Mesendoderm (in vitro differentiated cells): ENCODE measurements around the gene KYNU.

ENCODE experiments used
- DNase-seq: peaks from one replicate; pipeline ENCODE4 v3.0.0; 2013
- H2AK5ac ChIP-seq: 2 replicates; pipeline ENCODE4 v1.6.1; 2013; ENCODE audit warnings: low read length, inconsistent platforms
- H2BK120ac ChIP-seq: 2 replicates; pipeline ENCODE4 v1.6.1; 2013; ENCODE audit warnings: low read depth, mild to moderate bottlenecking, low read length, moderate library complexity, mixed read lengths
- H2BK15ac ChIP-seq: replicated peaks from 2 replicates; pipeline ENCODE4 v1.6.1; 2013; ENCODE audit warnings: low read depth, mild to moderate bottlenecking, moderate library complexity
- H2BK5ac ChIP-seq: 2 replicates; pipeline ENCODE4 v1.6.1; 2013; ENCODE audit warnings: low read length, inconsistent platforms
- H3K18ac ChIP-seq: 2 replicates; pipeline ENCODE4 v1.6.1; 2013; ENCODE audit warnings: mild to moderate bottlenecking, low read length, mixed read lengths
- H3K23ac ChIP-seq: one replicate; pipeline ENCODE4 v1.6.1; 2013; ENCODE audit warnings: low read length
- H3K27ac ChIP-seq: 2 replicates; pipeline ENCODE4 v1.5.1; 2013; ENCODE audit warnings: low read depth, mild to moderate bottlenecking, inconsistent platforms, low read length, moderate library complexity
- H3K27me3 ChIP-seq: 2 replicates; pipeline ENCODE4 v1.6.1; 2013; ENCODE audit warnings: low read length, control low read depth, mild to moderate bottlenecking, inconsistent platforms; ENCODE audit not compliant: insufficient read depth, poor library complexity
- H3K36me3 ChIP-seq: 2 replicates; pipeline ENCODE4 v1.6.1; 2013; ENCODE audit warnings: low read length, inconsistent platforms; ENCODE audit not compliant: control insufficient read depth, insufficient read depth
- H3K4ac ChIP-seq: one replicate; pipeline ENCODE4 v1.6.1; 2013; ENCODE audit warnings: low read depth, mild to moderate bottlenecking, low read length, moderate library complexity
- H3K4me1 ChIP-seq: 2 replicates; pipeline ENCODE4 v1.6.1; 2013; ENCODE audit warnings: low read depth, low read length, inconsistent platforms; ENCODE audit not compliant: control insufficient read depth
- H3K4me2 ChIP-seq: 2 replicates; pipeline ENCODE4 v1.6.1; 2013; ENCODE audit warnings: low read length
- H3K4me3 ChIP-seq: 2 replicates; pipeline ENCODE4 v1.5.1; 2013; ENCODE audit warnings: mild to moderate bottlenecking, low read length
- H3K56ac ChIP-seq: one replicate; pipeline ENCODE4 v1.6.1; 2013; ENCODE audit warnings: low read length
- H3K79me1 ChIP-seq: 2 replicates; pipeline ENCODE4 v1.6.1; 2013; ENCODE audit warnings: low read length, inconsistent platforms
- H3K79me2 ChIP-seq: 2 replicates; pipeline ENCODE4 v1.6.1; 2013; ENCODE audit warnings: mild to moderate bottlenecking, low read length; ENCODE audit not compliant: control insufficient read depth, insufficient read depth
- H3K9ac ChIP-seq: 2 replicates; pipeline ENCODE4 v1.6.1; 2013; ENCODE audit warnings: low read length, inconsistent platforms
- H4K5ac ChIP-seq: one replicate; pipeline ENCODE4 v1.6.1; 2013; ENCODE audit warnings: low read length
- H4K8ac ChIP-seq: one replicate; pipeline ENCODE4 v1.6.1; 2013; ENCODE audit warnings: low read depth, mild to moderate bottlenecking, control low read depth, low read length, moderate library complexity
- WGBS: extraction: QIAGEN DNeasy Blood & Tissue Kit; methylation state at CpG from one replicate; pipeline ENCODE4 v1.1.7; 2013; ENCODE audit warnings: low lambda C conversion rate, missing lambda C conversion rate; ENCODE audit not compliant: insufficient coverage; ENCODE audit errors: extremely low coverage; 5-methylcytosine and 5-hydroxymethylcytosine counted together

The KYNU gene

GRCh38 chr2:142848023-142848606 is 29.3 kb upstream of the KYNU start:
- no peak for DNase-seq
- Histone ChIP-seq H2BK120ac (no peak overlapping the region), H3K4ac (no peak overlapping the region), H3K79me2 (no peaks in the 10 kb centered on the region), H3K4me2 (no peak overlapping the region), H3K79me1 (no peaks in the 10 kb centered on the region), H3K27me3 (no peaks in the 10 kb centered on the region), H3K27ac (no peak overlapping the region), H3K4me3 (no peak overlapping the region), H2AK5ac (no peak overlapping the region), H3K4me1 (no peaks in the 10 kb centered on the region), H3K56ac (no peak overlapping the region), H3K9ac (no peak overlapping the region), H4K8ac (no peak overlapping the region), H4K5ac (no peak overlapping the region), H2BK15ac (no peak overlapping the region), H3K36me3 (no peaks in the 10 kb centered on the region), H3K18ac (no peak overlapping the region), H2BK5ac (no peak overlapping the region), H3K23ac (no peak overlapping the region)
- WGBS, result no CpG with 5 or more reads among the region's 2 CpGs

- WGBS, result no CpG with 5 or more reads among the region's 3 CpGs
- Histone ChIP-seq H2BK120ac (no peak overlapping the region), H3K4me1 (no peaks in the 10 kb centered on the region), H4K5ac (no peak overlapping the region), H3K4me2 (no peak overlapping the region), H2BK15ac (no peak overlapping the region), H3K27ac (no peak overlapping the region), H3K4me3 (no peak overlapping the region), H3K27me3 (no peaks in the 10 kb centered on the region), H3K18ac (no peak overlapping the region), H3K79me1 (no peaks in the 10 kb centered on the region), H2BK5ac (no peak overlapping the region), H3K36me3 (no peaks in the 10 kb centered on the region), H2AK5ac (no peak overlapping the region), H3K79me2 (no peaks in the 10 kb centered on the region), H3K56ac (no peak overlapping the region), H3K9ac (no peak overlapping the region), H3K4ac (no peak overlapping the region), H3K23ac (no peak overlapping the region), H4K8ac (no peak overlapping the region)
- DNase-seq, result no peak
Observed at GRCh38 chr2:142849820-142850219, 27.6 kb upstream of the KYNU start.

- Histone ChIP-seq H4K8ac (no peak overlapping the region), H4K5ac (no peak overlapping the region), H3K9ac (no peak overlapping the region), H3K56ac (no peak overlapping the region), H3K4me2 (no peak overlapping the region), H3K4me3 (no peak overlapping the region), H2BK120ac (no peak overlapping the region), H3K4me1 (no peaks in the 10 kb centered on the region), H3K4ac (no peak overlapping the region), H3K18ac (peak overlapping the region; percentile 39), H3K23ac (no peak overlapping the region), H3K27ac (no peak overlapping the region), H2BK5ac (no peak overlapping the region), H3K79me1 (no peaks in the 10 kb centered on the region), H2AK5ac (no peak overlapping the region), H2BK15ac (no peak overlapping the region), H3K36me3 (no peaks in the 10 kb centered on the region), H3K27me3 (no peaks in the 10 kb centered on the region), H3K79me2 (no peaks in the 10 kb centered on the region)
- WGBS, result no CpG with 5 or more reads among the region's 6 CpGs
- DNase-seq, result peak; percentile 27
Observed at GRCh38 chr2:142853912-142854311, 23.6 kb upstream of the KYNU start.

GRCh38 chr2:142857256-142858164 is 20.0 kb upstream of the KYNU start:
- Histone ChIP-seq H3K27ac (no peak overlapping the region), H3K4me1 (no peaks in the 10 kb centered on the region), H2AK5ac (no peak overlapping the region), H3K36me3 (no peaks in the 10 kb centered on the region), H4K8ac (no peak overlapping the region), H3K4me3 (no peak overlapping the region), H3K27me3 (no peaks in the 10 kb centered on the region), H4K5ac (no peak overlapping the region), H3K4ac (no peak overlapping the region), H2BK15ac (no peak overlapping the region), H3K9ac (no peak overlapping the region), H3K56ac (no peak overlapping the region), H2BK5ac (no peak overlapping the region), H3K18ac (no peak overlapping the region), H3K79me2 (no peaks in the 10 kb centered on the region), H3K4me2 (no peak overlapping the region), H3K23ac (no peak overlapping the region), H2BK120ac (no peak overlapping the region), H3K79me1 (no peaks in the 10 kb centered on the region)
- WGBS, result no CpG with 5 or more reads among the region's 5 CpGs
- DNase-seq, result no peak

- Histone ChIP-seq H3K4ac (no peak overlapping the region), H3K4me3 (no peak overlapping the region), H2BK15ac (no peak overlapping the region), H2BK120ac (no peak overlapping the region), H3K27me3 (no peaks in the 10 kb centered on the region), H3K36me3 (no peaks in the 10 kb centered on the region), H4K8ac (no peak overlapping the region), H3K79me2 (no peaks in the 10 kb centered on the region), H3K18ac (no peak overlapping the region), H3K9ac (no peak overlapping the region), H4K5ac (no peak overlapping the region), H3K56ac (no peak overlapping the region), H2AK5ac (no peak overlapping the region), H3K4me1 (no peaks in the 10 kb centered on the region), H3K4me2 (no peak overlapping the region), H3K79me1 (no peaks in the 10 kb centered on the region), H3K27ac (no peak overlapping the region), H2BK5ac (no peak overlapping the region), H3K23ac (no peak overlapping the region)
- DNase-seq, result no peak
- no CpG with 5 or more reads among the region's 1 CpG for WGBS
Observed at GRCh38 chr2:142858961-142859360, 18.5 kb upstream of the KYNU start.
